ENCODE measurements around the gene CPNE1. TPM values are rescaled to one million over a fixed set of nuclear protein-coding genes. Genes with fewer than 3 reads are reported as not detected.

Gene CPNE1
- total and polyA plus RNA-seq, 2 of the 8 experiments (the other 6 are each of a cell fraction or from before 2014, with no cell fraction given), result 294 to 346 TPM

- Histone ChIP-seq H3K27me3 (replicated peaks in 1 of 4; ENCODE audit: control insufficient read depth in 3 of 4, extremely low read depth in 1 of 4, insufficient read depth in 3 of 4, low read length in 3 of 4) (peaks cover 6 to 46% (median 34%) of the 10 kb centered on the region in 4 experiments), H3K79me1 (ENCODE audit: low read depth, low read length) (no peaks in the 10 kb centered on the region), H3K23ac (ENCODE audit: insufficient read length) (no peak overlapping the region), H4K91ac (replicated peaks; ENCODE audit: insufficient read length, low read length) (no peak overlapping the region), H3K79me2 (ENCODE audit: control insufficient read depth in 1 of 2, insufficient read depth in 2 of 2, low read length in 2 of 2) (no peaks in the 10 kb centered on the region), H2AK5ac (ENCODE audit: low read depth, low read length) (no peak overlapping the region; the same call in 1 of the 2 replicates), H3K4me2 (ENCODE audit: insufficient read depth in 1 of 2, low read depth in 2 of 2, low read length in 2 of 2) (no peak overlapping the region; a peak in 1 of 4 replicates), H3K4ac (replicated peaks; ENCODE audit: insufficient read length, low read depth, low read length) (no peak overlapping the region), H3K18ac (ENCODE audit: extremely low read depth, low read length) (no peak overlapping the region), H4K20me1 (replicated peaks in 1 of 2; ENCODE audit: control insufficient read depth in 1 of 2, insufficient read depth in 2 of 2, low read length in 2 of 2) (peaks cover 0 to 2% of the 10 kb centered on the region in 2 experiments), H4K5ac (ENCODE audit: insufficient read length, low read depth, low read length) (no peak overlapping the region), H3K4me1 (replicated peaks in 1 of 4; ENCODE audit: control insufficient read depth in 3 of 4, insufficient read depth in 4 of 4, low read length in 3 of 4) (peaks cover 0 to 14% (median 7%) of the 10 kb centered on the region in 4 experiments; a peak in 4 of 7 replicates), H4K8ac (ENCODE audit: extremely low read depth, insufficient read depth, low read length) (no peak overlapping the region; the same call in 1 of the 2 replicates), H3K56ac (replicated peaks; ENCODE audit: insufficient read length, low read depth, low read length) (no peak overlapping the region), H3K9me3 (ENCODE audit: insufficient read depth in 2 of 2, low read depth in 1 of 2, low read length in 1 of 2) (no peaks in the 10 kb centered on the region), H3K9ac (replicated peaks in 1 of 4; ENCODE audit: extremely low read depth in 1 of 4, low read depth in 3 of 4, low read length in 3 of 4) (no peak overlapping the region), H2BK5ac (ENCODE audit: low read depth, low read length) (no peak overlapping the region), H3K27ac (ENCODE audit: low read depth, low read length) (no peak overlapping the region), H2BK20ac (ENCODE audit: low read length) (no peak overlapping the region), H2BK15ac (ENCODE audit: low read length) (0 out of 2 replicates have a peak overlapping the region, but pooled peaks have one; percentile 16), H3K23me2 (ENCODE audit: low read depth, low read length) (peaks cover 11% of the 10 kb centered on the region; the same call in 1 of the 2 replicates), H3K36me3 (ENCODE audit: control insufficient read depth in 2 of 4, insufficient read depth in 4 of 4, low read length in 3 of 4) (no peaks in the 10 kb centered on the region), H2BK12ac (ENCODE audit: low read depth, low read length) (0 out of 2 replicates have a peak overlapping the region, but pooled peaks have one; percentile 81), H2AFZ (ENCODE audit: low read length) (no peak overlapping the region), H2BK120ac (replicated peaks; ENCODE audit: low read depth, low read length) (no peak overlapping the region), H3K4me3 (ENCODE audit: extremely low read depth in 1 of 4, insufficient read depth in 2 of 4, low read depth in 3 of 4, low read length in 4 of 4) (no peak overlapping the region), H3K14ac (ENCODE audit: insufficient read length) (no peak overlapping the region)
- ChIA-PET CTCF (ENCODE audit: partially characterized antibody) (interaction anchor here (0.8 to 8.3 kb wide), 4 partner anchors 13 to 85 kb away, joined by 3 to 121 read pairs (median 6); partner anchors contain the start of gene SPAG4), POLR2A (ENCODE audit: partially characterized antibody) (interaction anchor here (0.9 to 2.1 kb wide), 9 partner anchors 10 to 355 kb away, joined by 3 to 13 read pairs (median 3); partner anchors contain the start of genes CEP250, CPNE1, ERGIC3 and RBM12)
- FAIRE-seq (no peak), DNase-seq (ENCODE audit: low read depth in 1 of 2, low spot score in 2 of 2) (no peak)
- 96% methylated on average over 9 of the region's 9 CpGs; no CpG with 5 or more reads in 1 of the 2 experiments for WGBS, 2 experiments (ENCODE audit: extremely low coverage in 1 of 2, insufficient coverage in 1 of 2, insufficient read length in 1 of 2, insufficient replicate concordance in 2 of 2, low coverage in 1 of 2, low lambda C conversion rate in 2 of 2, missing lambda C conversion rate in 1 of 2)
- TF ChIP-seq KDM4A (IDR thresholded peaks at IDR 0.05; ENCODE audit: low read depth, low read length, severe bottlenecking), result no peak
- TF ChIP-seq POU5F1 (IDR thresholded peaks at IDR 0.05; ENCODE audit: low read depth, low read length), result no peak
- no peak for TF ChIP-seq SP4 (IDR thresholded peaks at IDR 0.05; ENCODE audit: low read length)
- no peak for TF ChIP-seq RFX5 (IDR thresholded peaks at IDR 0.05; ENCODE audit: borderline replicate concordance, low read depth, low read length)
- no peak for TF ChIP-seq CBX8 (IDR thresholded peaks at IDR 0.05; ENCODE audit: borderline replicate concordance, low read depth, low read length)
- TF ChIP-seq SUZ12 (IDR thresholded peaks at IDR 0.05; ENCODE audit: low read length), result no peak
- no peak for TF ChIP-seq GABPA (IDR thresholded peaks at IDR 0.05; ENCODE audit: borderline replicate concordance, insufficient read depth, low read length)
- TF ChIP-seq SRF (IDR thresholded peaks at IDR 0.05; ENCODE audit: low read depth, low read length), result no peak
- no peak for TF ChIP-seq SP2 (IDR thresholded peaks at IDR 0.05; ENCODE audit: low read length)
- TF ChIP-seq CHD1 (IDR thresholded peaks at IDR 0.05; ENCODE audit: low read depth, low read length), result no peak
- no peak for TF ChIP-seq BRCA1 (IDR thresholded peaks at IDR 0.05; ENCODE audit: low read depth, low read length)
- TF ChIP-seq EP300 (IDR thresholded peaks at IDR 0.05; ENCODE audit: borderline replicate concordance in 1 of 2, low read depth in 2 of 2, low read length in 2 of 2), result no peak
- no peak for TF ChIP-seq TAF1 (IDR thresholded peaks at IDR 0.05; ENCODE audit: low read depth, low read length)
These were observed 65.0 kb downstream of the CPNE1 start for GRCh38 chr20:35599776-35600120.
